Omental fat pad (tissue), 4 donors: ENCODE results near the gene SND1. TPM values are rescaled to one million over a fixed set of nuclear protein-coding genes. Genes with fewer than 3 reads are reported as not detected.

Source experiments
- ATAC-seq: fragments of 150-250 bp; one replicate; pipeline ENCODE4 v1.9.1; 2016; ENCODE audit warnings: mild to moderate bottlenecking, moderate library complexity; ENCODE audit not compliant: low FRiP score
- DNase-seq: peaks from one replicate; pipeline ENCODE4 v3.0.0-alpha.2; 2019; ENCODE audit warnings: low spot score
- CTCF ChIP-seq, 3 donors: fragments of 450-650 bp; IDR thresholded peaks; one replicate each; pipeline ENCODE4 v1.5.1; 2016 to 2017; ENCODE audit warnings: antibody characterized with exemption in 3 of 3, mild to moderate bottlenecking in 3 of 3, moderate library complexity in 2 of 3
- total RNA-seq, 4 donors: library from RNA; depleted of rRNA; stranded (reverse); fragments of >200 nt; gene quantifications; one replicate each; pipeline ENCODE4 v1.1.0, GENCODE V29; 2016

The SND1 gene
- total RNA-seq, 4 donors from 2014 or later: 90.8 to 140 (median 125) TPM

GRCh38 chr7:127933146-127933545 lies 281.2 kb downstream of the SND1 start:
- no peak for DNase-seq
- no peak for TF ChIP-seq CTCF (IDR thresholded peaks at IDR 0.05)
- ATAC-seq: no peak

- TF ChIP-seq CTCF (IDR thresholded peaks at IDR 0.05): no peak
These were observed 282.7 kb downstream of the SND1 start for GRCh38 chr7:127934711-127935110.

GRCh38 chr7:127935847-127936376 lies 283.9 kb downstream of the SND1 start:
- no peak for TF ChIP-seq CTCF (IDR thresholded peaks at IDR 0.05)
- ATAC-seq: no peak

More at GRCh38 chr7:127934711-127935110, 282.7 kb downstream of the SND1 start:
- no peak for ATAC-seq
- DNase-seq: no peak

GRCh38 chr7:127937066-127937680 lies 285.2 kb downstream of the SND1 start:
- ATAC-seq: no peak
- TF ChIP-seq CTCF (IDR thresholded peaks at IDR 0.05): no peak
- DNase-seq: no peak

More at GRCh38 chr7:127935847-127936376, 283.9 kb downstream of the SND1 start:
- DNase-seq: no peak

- DNase-seq (no peak), ATAC-seq (no peak)
- TF ChIP-seq CTCF (IDR thresholded peaks at IDR 0.05): no peak
These were observed 286.6 kb downstream of the SND1 start for GRCh38 chr7:127938588-127938987.

- ATAC-seq: no peak
- DNase-seq: no peak
- no peak for TF ChIP-seq CTCF (IDR thresholded peaks at IDR 0.05)
These were observed 288.6 kb downstream of the SND1 start for GRCh38 chr7:127940381-127941160.
